ENCODE data around the gene ANKRD40. TPM values are rescaled to one million over a fixed set of nuclear protein-coding genes. Genes with fewer than 3 reads are reported as not detected.

Gene ANKRD40
- total and polyA plus RNA-seq, 9 of the 15 experiments (the other 6 are each of a cell fraction or from before 2014, with no cell fraction given), result 9.0 to 28.9 (median 27.7) TPM

GRCh38 chr17:50686494-50687199, 21.1 kb downstream of the ANKRD40 start (continued):
- TF ChIP-seq ZKSCAN1 (IDR thresholded peaks at IDR 0.05; ENCODE audit: low read depth, low read length), result no peak

- Histone ChIP-seq H3K27me3 (ENCODE audit: control insufficient read depth in 2 of 2, insufficient read depth in 2 of 2, low read length in 2 of 2) (no peaks in the 10 kb centered on the region), H3K4me3 (no peak overlapping the region), H2AFZ (ENCODE audit: low read depth, low read length) (no peak overlapping the region), H4K20me1 (replicated peaks; ENCODE audit: control insufficient read depth, insufficient read depth, low read length) (no peaks in the 10 kb centered on the region), H3K4me2 (ENCODE audit: insufficient read depth, low read length) (no peak overlapping the region), H3K79me2 (ENCODE audit: control insufficient read depth, insufficient read depth, low read length) (no peaks in the 10 kb centered on the region), H3K9me1 (ENCODE audit: control insufficient read depth, insufficient read depth, low read length) (no peaks in the 10 kb centered on the region), H3K9ac (ENCODE audit: insufficient read depth in 1 of 2, low read depth in 2 of 2, low read length in 2 of 2) (no peak overlapping the region; a peak in 1 of 4 replicates), H3K9me3 (replicated peaks; ENCODE audit: control insufficient read depth, insufficient read depth, low read depth, low read length) (no peaks in the 10 kb centered on the region), H3K27ac (ENCODE audit: extremely low read depth, low read depth, low read length) (no peak overlapping the region), H3K4me1 (replicated peaks in 1 of 2; ENCODE audit: control insufficient read depth in 2 of 2, insufficient read depth in 2 of 2, low read length in 2 of 2) (peaks cover 4 to 22% of the 10 kb centered on the region in 2 experiments; a peak in 3 of 5 replicates), H3K36me3 (ENCODE audit: control insufficient read depth, insufficient read depth, low read length) (no peaks in the 10 kb centered on the region)
- ChIA-PET POLR2A (interaction anchor here (0.5 to 1.3 kb wide), 5 partner anchors 9 to 60 kb away, joined by 3 to 4 read pairs (median 4); partner anchors contain the start of gene LUC7L3), CTCF (ENCODE audit: low intra/inter-chr PET ratio) (no interaction called here)
- no peak for ATAC-seq
- intact Hi-C loops (cut with micrococcal nuclease) (no loop called here), in situ Hi-C loops (cut with MboI) (no loop called here)
- no peak for FAIRE-seq
- no TSS peak for BruUV-seq (replicated peaks)
- no peak for DNase-seq (ENCODE audit: extremely low read depth in 1 of 4, low spot score in 3 of 4)
- 77% methylated on average over 17 of the region's 17 CpGs for WGBS (ENCODE audit: insufficient coverage, low coverage, missing lambda C conversion rate)
- TF ChIP-seq HNRNPH1 (optimal IDR thresholded peaks at IDR 0.05; ENCODE audit: low read depth, low read length) (no peak), ZNF766 (CRISPR knock-in tag; conservative IDR thresholded peaks at IDR 0.05) (no peak), SIRT6 (IDR thresholded peaks at IDR 0.05; ENCODE audit: low read depth, low read length) (no peak), CHD7 (IDR thresholded peaks at IDR 0.05; ENCODE audit: low read depth, low read length) (no peak)
Observed at GRCh38 chr17:50685691-50686493, 21.8 kb downstream of the ANKRD40 start.
